GM19043 (cell line): ENCODE results near the gene HMGN2.

Source experiments
- ATAC-seq: cut with Tn5 transposase; IDR thresholded peaks from one replicate; pipeline ENCODE4 v1.9.1; 2021; ENCODE audit warnings: low read depth; ENCODE audit not compliant: unreplicated experiment

Gene HMGN2

DNA sequence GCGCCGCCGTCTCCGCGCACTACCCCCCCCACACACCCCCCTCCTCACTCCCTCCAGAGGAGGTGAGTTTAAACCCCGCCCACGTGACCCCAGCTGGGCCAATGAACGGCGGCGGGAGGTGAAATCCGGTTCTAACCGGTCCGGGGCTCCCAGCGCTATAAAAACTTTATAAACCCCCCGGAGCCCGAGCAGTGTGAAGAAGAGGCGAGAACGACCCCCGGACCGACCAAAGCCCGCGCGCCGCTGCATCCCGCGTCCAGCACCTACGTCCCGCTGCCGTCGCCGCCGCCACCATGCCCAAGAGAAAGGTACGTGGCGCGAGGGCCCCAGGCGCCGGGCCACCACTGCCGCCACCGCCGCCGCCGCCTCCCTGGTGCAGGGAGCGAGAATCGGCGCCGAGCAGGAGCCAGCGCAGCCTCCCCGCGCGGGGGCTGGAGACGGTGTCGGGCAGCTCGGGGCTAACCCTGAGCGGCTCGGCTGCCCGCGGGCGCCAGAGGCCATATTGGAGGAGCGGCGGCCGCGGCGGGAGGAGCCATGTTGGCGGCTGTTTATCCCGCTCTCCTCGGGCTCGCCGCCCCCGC is at the start of gene HMGN2:
HMGN2 (plus strand) TSS at position 121 of the 581 bp plus-strand sequence; CDS start at position 294, 173 bp downstream.
- peak; percentile 48 for ATAC-seq

DNA sequence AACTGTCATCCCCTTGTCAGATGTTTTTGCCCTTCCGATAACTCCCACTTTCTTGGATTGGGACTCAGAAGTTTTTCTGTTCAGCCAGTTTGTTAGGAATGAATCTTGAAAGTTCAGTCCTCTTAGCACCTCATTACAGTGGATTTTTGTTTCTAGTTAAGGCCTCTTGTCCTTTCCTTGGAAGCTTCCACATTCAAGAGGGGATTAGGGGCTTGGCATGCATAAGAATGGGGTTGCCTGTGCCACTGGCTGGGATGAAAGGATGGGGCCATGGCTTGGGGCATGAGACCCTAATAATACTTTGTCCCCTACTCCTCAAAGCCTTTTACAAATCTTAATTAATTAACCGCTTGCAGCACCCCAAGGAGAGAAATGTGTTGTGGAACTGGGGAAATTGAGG is 42.5 kb upstream of the HMGN2 start:
- ATAC-seq: no peak

DNA sequence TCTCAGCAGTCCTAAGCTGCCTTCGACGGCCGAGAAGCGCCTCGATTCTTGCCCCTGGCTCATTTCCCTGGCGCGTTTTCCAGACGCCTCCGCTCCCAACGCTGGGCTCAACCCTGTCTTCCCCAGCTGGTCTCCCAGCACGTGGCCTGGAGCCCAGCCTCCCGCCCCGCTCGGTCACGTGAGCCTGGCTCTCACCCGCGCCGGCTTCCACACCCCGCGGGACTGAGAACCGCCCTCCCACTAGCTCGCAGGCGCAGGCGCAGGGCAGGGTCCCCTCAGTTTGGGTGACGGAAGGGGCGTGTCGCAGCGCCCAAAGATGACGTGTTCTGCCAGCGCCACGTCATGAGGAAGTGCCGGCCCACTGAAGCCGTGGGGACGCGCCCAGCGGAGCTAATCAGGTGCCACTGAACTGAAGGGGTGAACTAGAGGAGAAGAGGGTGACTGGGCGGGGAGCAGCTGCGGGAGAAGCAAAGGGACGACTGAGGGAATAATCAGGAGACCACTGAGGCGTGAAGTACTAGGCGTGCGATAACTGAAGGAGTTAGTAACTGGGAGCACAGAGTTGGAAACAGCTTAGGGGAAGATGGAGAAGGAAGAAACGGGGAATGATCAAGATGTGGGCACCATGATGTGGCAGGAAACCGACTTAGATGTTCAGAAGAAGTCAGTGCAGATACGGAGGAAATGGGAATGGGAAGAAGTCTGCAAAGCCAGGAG is 40.1 kb upstream of the HMGN2 start, which contains the start of gene DHDDS:
DHDDS (plus strand) TSS at position 343 of the 717 bp plus-strand sequence. CDS start 625 bp downstream, outside the sequence.
- peak; percentile 94 for ATAC-seq

DNA sequence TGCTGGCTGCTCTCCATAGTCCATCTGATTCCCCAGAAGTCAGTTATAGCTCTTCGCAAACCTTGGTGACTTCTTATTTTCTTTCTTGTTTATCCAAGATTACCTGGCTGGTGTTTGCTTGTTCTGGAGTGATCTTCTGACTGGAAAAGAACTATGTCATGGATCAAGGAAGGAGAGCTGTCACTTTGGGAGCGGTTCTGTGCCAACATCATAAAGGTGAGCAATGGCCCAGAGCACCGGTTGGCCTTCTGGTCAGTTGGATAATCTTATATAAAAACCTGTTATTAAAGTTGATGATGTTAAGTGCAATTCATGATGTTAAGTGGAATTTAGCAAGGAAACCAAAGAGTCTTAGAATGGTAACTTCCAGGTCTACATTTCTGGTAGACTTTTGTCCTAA is 39.4 kb upstream of the HMGN2 start:
- no peak for ATAC-seq

DNA sequence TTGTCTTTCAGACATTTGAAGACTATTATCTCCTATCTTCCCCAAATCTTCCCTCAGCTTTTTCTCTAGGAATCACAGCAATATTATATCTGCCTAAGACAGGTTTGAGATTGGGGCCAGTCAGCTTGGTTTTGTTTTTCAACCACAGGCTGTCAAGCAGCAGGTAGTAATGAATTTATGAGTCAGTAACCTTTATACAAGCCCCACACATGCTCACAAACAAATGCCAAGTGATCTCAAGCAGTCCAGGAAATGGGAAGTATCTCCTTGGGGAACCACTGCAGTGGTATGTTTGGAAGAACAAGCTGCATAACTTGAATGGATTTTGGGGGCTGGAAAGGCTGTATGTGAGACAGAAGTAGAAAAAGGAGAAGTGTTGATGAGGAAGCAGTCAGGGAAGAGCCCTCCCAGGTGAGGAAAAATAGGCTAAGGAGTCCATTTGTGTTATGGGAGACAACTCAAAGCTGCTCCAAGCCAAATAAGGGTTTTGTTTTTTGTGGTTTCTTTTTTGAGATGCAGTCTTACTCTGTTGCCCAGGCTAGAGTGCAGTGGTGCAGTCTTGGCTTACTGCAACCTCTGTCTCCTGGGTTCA is 38.0 kb upstream of the HMGN2 start:
- ATAC-seq: no peak

DNA sequence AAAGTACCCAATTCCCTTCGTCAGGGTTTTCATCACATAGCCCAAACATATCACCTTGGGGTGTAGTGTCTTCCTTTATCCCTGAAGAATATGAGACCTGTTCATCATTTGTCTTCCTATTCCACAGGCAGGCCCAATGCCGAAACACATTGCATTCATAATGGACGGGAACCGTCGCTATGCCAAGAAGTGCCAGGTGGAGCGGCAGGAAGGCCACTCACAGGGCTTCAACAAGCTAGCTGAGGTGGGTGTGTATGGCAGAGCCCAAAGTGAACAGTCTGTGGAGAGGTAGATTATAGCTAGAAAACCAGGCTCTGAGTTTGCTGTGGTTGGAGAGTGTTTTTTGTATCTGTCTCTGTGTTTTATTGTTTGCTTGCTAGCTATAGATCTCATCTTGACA is 34.2 kb upstream of the HMGN2 start:
- ATAC-seq: no peak

DNA sequence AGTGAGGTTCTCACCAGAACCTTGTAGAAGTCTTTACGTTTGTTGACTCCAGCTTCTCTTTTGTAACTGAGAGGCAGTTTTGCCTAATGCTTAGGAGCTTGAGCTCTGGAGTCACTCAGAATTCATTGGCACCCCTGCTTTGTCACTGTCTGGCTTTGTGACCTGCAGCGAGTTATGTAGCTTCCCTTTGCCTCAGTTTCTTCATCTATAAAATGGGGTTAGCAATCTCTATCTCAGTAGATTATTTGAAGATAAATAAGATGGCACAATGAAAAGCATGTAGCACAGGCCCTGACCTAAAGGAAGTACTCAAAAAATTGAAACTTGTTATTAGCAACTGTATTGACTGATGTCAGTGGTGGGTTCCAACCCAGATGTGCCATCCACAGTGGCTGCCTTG is 32.0 kb upstream of the HMGN2 start:
- ATAC-seq: no peak

DNA sequence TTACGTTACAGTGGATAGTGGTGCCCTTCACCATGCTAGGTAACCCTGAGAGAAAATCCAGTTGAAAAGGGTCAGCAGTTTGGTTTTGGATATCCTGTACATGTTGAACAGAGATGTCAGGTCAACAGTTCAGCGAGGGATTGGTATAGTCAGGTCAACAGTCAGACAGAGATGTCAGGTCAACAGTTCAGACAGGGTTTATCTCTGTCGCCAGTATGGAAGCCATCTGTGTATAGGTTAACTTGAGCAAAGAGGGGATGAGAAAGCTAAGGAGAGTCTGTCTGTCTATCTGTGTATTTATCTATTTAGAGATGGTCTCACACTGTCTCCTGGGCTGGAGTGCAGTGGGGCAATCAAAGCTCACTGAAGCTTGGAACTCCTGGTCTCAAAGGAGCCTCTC is 22.4 kb upstream of the HMGN2 start:
- no peak for ATAC-seq

DNA sequence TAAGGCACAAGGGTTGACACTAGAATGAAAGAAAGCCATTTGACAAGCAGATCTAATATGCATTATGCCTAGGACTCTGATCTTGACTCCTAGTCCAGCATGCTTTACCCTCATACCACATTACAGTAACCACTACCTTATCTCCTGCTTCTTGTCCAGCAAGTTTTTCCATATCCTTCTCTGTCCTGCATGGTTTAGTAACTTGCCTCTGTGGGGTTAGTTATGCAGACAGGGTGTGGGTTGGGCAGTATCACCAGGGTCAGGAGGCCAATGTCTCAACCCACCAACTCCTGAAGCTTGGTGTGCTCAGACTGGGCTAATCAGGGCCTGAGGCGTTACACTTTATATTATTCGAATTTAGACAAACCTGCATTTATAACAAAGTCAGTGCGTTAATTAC is 21.3 kb upstream of the HMGN2 start:
- ATAC-seq: no peak

DNA sequence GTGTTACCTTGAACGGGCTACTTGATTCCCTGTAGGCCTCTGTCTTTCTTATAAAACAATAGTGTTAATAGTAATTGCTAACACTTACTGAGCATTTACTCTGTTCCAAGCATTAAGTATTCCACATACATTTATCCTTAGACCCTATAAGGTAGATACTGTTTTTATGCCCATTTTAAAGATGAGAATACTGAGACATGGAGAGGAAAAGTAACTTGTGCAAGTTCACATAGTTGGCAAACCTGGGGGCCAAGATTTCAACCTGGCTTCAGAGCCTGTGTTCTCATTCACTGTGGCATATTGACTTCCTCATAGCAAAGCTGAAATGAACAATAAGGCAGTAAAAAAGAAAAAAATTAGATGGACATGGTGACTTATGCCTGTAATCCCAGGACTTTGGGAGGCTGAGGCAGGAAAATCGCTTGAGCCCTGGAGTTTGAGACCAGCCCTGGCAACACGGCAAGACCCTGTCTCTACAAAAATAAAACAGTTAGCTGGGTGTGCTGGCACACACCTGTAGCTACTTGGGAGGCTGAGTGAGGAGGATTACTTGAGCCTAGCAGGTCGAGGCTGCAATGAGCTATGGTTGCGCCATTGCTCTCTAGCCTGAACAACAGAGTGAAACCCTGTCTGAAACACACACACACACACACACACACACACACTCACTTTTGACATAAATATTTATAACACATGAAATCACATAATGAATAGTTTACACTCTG is 19.6 kb upstream of the HMGN2 start:
- ATAC-seq: no peak

DNA sequence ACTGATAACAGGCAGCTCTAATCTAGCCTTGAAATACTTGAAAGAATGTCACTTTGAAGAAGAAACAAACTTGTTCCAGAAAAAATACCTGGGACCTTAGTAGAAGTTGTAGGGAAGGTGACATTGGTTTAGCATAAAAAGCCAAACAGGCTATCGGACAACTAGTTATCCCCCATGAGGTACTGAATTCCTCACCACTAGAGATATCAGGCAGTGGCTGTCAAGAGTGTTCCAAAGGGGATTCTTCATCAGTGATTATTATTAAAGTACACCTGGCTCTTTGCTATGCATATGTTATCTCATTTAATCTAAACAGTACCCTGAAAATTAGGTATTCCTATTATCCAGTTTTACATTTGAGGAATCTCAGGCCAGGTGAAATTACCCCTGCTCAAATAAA is 13.1 kb upstream of the HMGN2 start:
- no peak for ATAC-seq

DNA sequence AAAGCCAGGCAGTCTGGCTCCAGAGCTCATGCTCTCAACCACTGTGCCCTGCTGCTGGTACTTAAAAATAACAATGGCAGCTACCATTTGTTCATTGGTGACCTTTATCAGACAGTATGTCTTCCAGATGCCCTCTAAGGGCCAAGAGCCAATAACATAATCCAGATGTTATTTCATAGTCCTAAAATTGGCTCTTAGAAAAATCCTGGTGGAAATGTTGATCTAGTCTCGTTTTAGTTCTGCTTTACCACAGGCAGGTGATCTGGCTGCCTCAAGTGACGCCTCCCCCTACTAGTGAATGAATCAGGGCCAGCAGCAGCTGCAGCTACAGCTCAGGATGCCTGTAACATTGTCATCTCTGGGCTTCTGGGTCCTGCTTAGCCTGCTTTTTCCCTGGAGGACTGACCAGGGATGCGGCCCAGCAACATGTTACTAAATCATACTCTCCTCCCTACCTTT is 12.6 kb upstream of the HMGN2 start:
- no peak for ATAC-seq

DNA sequence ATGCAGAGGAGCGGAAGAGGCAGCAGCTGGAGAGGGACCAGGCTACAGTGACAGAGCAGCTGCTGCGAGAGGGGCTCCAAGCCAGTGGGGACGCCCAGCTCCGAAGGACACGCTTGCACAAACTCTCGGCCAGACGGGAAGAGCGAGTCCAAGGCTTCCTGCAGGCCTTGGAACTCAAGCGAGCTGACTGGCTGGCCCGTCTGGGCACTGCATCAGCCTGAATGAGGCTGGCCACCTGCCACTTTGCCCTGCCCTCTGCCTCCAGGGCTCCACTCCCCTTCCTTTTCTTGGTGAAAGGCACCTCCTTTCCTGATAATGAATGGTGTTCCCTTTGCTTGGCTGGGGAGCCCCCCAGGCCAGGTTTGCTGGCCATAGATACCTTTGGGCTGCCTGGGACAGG is 3.3 kb upstream of the HMGN2 start:
- no peak for ATAC-seq

DNA sequence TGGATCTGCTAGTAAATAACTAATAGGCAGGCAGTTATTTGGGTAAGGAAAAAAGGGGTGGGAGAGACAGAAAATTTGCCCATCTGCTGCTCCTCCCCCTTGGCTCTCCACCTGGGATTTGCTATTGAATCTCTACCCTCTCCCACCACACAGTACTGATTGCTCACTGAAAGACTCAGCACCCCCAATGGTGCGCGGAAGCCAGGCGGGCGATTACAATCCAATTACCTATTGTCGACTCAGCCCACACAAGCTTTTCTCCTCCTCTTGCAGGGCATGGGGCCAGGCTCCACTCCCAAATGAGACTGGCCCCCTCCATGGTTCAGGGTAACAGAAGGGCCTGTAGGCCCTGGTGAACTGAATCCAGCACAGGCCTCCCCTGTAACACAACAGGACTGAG is 2.7 kb upstream of the HMGN2 start:
- no peak for ATAC-seq

DNA sequence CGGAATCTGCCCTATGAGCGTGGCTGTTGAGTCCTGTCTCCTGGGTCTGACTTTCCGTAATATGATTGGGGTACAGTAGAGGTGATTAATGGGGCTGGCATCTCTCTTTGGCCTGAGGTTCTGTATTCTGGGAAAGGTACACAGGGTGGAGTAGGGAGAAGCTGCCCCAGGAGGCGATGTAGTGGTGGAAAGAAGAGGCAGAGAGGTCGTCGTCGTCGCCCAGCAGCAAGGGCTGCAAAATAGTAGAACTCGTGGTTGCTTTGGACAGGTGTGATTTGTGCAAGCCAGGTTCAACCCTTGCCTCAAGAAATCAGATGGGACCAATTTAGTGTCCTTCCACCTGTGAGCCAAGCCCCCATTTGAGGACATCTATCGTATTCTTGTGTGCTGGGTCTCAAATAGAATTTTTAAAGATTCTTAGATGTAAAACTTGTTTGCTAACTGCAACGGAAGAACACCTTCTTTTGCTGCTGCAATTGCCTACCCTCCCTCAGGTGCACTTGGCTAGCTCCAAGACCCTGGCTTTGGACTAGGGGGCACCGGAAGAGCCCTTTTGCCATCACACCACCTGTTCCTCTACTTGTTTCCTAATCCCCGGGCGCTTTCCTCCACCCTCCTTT is 1.3 kb upstream of the HMGN2 start:
- no peak for ATAC-seq

DNA sequence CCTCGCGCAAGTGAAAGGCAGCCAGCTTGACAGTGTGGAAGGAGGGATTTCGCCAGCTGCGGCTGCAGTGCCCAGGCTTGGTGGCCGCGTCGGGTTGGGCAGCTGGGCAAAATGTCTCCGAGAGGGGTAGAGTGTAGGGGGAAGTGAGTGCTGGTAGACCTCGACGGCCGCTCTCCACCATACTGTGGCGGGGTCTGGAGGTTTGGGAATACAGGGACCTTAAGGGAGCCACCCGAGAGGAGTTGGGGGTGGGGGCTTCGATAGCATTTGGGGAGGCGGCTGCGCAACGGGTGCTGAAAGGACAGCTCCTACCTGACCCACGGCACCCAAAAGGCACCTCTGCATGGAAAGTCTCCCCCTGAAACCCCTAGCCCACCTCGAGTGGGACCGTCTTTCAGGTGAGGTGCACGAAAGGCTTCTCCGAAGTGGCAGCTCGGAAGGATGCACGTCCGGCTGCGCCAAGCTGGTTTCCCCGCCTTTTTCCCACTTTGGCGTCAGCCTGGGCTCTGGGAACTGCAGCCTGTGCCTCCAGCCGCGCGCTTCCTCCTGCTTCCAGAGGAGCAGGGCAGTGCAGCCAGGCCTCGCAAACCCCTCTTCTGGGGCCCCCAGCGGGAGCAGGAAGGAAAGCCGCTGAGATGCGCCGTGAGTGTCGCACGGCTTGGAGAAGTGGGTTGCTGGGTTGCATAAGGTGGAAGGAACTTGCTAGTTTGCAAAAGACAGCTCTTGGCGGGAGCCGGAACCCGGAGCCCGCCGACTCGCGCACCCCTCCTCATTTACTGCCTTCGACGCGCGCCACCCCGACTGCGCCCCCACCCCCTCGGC is 531 bp upstream of the HMGN2 start:
- peak; percentile 8 for ATAC-seq

DNA sequence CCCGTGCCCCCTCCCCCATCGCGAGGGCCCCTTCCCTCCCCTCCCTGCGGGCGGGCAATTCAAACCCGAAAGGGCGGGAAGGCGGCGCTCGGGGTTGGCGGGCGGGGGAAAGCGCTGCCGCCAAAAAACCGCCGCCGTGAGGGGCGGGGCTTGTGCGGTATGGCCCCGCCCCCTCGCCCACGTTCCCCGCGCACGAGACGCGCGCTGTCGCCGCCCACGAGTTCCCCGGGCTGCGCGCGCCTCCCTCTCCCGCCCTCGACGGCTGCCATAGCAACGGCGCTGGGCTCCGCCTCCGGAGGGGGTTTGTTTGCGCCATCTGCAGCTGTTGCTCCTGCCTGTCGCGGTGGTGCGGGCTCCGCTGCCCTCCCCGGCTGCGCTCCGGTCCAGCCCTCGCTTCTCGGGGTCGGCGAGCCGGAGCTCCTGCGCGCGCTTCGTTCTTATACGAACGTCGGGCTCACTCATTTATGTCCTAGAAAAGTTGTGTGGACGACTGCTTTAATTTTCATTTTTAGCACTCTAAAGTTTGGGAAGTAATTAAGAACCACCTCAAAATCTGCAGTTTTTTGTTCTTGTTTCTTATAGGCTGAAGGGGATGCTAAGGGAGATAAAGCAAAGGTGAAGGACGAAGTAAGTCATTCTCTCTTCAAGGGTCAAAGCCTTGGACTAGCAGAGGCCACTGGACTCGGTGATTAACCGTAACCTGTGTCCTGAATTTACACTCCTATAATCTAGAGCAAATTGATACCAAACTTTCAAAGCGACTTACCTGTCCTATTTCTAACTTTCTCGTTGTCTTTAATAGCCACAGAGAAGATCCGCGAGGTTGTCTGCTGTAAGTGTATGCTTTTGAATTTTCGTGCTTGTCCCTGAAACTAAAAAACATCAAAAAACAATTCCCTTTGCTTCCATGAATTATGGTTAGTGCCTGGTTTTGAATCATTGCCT is 933 bp downstream of the HMGN2 start:
- ATAC-seq: peak; percentile 62

DNA sequence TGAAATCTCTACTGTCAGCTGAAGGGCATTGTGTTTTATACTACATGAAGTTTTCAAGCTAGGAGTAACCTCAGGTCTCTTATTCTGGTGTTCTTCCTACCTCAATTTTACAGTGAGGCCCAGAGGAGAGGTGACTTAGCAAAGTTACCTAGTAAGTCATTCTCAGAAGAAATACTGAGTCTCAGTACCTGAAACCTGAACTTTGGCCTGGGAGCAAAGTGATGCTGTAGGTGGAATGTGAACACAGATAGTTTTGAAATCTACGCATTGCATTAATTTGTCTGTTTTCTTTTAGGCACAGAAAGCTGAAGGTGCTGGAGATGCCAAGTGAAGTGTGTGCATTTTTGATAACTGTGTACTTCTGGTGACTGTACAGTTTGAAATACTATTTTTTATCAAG is 2.6 kb downstream of the HMGN2 start:
- no peak for ATAC-seq

DNA sequence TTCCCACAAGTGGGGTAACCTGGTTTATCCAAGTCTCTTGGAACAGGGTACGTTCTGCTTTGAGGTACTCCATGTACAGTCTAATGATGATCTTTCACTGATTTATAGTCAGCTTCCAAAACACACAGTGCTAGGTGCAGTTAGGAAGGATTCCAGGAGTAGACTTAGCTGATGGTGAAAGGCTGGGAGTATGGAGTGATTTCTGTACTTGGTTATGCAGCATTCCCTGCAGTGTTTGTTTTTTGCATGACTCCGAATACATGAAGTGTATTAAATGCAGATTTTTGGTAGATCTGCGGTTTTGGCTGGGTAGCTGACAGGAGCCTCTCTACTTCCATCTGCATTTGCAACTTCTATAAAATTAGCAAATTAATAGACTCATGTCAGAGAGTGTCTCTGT is 3.7 kb downstream of the HMGN2 start:
- no peak for ATAC-seq
